HG03139 (cell line): Measurements from ENCODE around the gene CNKSR3.
"Not testable (repeated sequence)": the region's sequence is repeated elsewhere in the genome, so short reads cannot be mapped to it uniquely, and the experiment has no call there.

Source experiments
- ATAC-seq: cut with Tn5 transposase; IDR thresholded peaks from one replicate; pipeline ENCODE4 v1.9.1; 2021; ENCODE audit not compliant: unreplicated experiment

CNKSR3 gene

DNA sequence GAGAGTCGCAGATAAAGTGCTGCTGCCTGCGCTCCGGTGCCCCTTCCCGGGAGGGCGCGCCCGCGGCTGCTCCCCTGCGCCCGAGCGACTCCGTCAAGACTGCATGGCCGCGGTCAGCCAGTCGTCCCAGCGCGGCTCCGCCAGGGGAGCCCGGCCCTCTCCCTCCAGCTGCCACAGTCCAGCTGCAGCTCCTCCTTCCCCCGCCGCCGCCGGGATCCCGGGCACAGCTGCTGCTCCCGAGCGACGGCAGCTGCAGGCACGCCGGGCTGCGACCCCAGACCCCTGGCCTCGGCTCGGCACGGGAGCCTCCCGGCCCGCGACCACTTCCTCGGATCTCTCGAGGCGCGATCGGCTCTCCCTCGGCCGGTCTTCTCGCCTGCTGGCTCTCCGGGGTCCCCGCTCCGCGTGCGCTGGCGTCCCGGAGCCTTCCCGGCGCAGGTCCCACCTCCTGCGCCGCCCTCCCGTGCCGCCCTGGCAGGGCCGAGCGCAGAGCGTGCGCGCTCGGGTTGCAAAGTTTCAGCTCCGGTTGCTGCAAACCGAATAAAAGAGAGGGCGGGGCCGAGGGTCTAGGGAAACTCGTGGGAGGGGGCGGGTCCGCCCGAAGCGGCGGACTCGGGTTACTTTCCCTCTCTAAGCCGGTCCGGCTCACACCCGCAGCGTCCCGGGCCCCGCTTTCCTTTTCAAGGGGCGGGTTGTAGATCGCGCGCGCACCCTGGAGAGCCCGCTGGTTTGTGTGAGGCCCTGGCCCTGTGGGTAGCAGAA lies at the start of gene CNKSR3:
TSS of gene CNKSR3 (minus strand) at position 542 of the 762 bp plus-strand sequence. CDS start 571 bp downstream, outside the sequence.
- ATAC-seq = peak; percentile 74

DNA sequence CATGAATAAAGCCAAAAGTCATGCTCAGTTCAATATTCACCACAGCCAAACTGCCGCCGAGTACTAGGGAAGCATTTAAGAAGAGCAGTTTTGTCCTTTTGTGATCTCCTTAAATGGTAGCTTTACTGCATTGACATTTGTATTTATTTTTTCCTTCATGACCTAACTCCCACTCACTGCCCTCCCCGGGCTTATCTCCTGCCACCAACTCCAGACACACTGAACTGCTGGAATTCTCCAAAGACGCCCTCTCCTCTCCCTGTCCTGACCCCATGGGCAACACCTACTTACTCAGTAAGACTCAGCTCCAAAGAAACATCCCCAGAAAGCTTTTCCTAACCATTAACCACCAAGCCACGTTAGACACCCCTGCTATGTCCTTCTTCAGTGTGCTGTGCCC lies 48.5 kb upstream of the CNKSR3 start:
- no peak for ATAC-seq

DNA sequence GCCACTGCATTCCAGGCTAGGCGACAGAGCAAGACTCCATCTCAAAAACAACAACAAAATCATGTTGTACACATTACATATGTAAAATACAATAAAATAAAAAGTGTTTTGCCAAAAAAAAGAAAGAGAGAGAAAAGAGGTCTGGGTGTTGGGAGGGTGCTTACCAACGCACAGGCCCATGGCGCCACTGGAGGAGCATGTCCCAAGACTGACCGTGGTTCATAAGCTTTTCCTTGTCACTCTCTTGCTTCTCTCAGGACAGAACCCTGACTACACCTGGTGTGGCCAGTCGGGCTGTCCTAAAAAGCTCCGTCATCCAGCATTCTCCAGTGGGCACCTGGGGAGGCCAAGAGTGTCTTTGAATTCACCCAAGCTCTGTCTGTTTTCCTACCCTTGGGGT lies 48.0 kb upstream of the CNKSR3 start:
- no peak for ATAC-seq

DNA sequence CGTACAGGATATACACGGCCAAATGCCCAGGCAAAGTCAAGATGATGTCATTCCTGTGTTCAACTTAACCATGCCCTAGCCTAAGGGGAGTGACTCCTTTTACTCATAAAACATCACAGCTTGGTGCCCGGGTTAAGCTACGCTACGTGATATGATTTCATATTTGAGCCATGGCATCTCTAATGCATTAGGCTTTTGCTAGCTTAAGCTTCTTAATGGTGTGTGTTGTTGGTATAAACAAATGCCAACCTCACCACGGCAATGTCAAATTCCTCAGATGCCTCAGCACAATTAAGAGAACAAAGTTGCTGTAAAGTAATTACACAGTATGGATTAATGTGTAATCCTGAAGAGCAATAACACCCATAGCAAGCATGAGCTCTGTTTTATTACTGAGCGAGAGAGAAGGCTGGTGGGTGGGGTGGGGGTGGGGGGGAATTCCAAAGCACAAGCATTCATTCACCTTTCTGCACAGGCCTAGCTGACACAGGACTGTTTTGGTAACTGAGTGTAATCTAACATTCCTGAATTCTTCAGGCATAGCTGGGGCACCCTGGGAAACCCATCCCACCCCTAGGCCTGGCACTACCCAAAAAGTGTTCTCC lies 44.7 kb upstream of the CNKSR3 start:
- ATAC-seq = no peak

DNA sequence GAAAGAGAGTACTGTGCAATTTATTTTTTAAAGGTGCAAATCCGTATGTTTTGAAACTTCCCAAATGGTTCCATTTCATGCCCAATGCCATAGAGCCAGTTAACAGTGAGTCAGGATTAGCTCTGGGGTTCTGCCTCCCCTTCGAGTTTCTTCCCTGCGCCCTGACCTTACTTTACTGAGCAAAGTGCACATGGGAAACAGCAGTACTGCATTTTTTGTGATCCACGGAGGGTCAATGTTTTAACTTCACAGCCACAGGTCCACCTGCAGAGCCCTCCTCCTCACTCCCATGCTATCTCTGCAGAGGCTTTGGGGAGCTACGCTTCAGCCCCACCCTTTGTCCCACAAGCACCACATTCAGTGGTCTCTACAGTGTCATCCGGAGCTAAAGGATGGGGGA lies 44.0 kb upstream of the CNKSR3 start:
- ATAC-seq = no peak

DNA sequence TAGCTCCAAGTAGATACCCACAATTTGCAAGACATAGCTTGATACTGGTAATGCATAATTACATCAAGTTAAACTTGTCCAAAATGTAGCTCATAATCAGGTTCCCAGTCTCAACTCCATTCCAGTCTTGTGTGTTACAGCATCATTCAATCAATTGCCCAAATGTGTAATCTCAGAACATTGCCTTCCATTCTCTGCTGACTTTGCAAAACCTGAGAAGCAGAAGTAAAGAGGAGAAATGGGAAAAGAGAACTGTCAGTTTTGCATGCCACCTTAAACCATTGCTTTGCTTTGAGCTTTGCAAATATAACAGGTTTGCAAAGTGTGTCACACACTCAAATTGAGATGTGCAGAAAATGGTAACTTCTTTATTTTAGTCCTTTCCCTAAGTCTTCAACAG lies 40.3 kb upstream of the CNKSR3 start:
- no peak for ATAC-seq

DNA sequence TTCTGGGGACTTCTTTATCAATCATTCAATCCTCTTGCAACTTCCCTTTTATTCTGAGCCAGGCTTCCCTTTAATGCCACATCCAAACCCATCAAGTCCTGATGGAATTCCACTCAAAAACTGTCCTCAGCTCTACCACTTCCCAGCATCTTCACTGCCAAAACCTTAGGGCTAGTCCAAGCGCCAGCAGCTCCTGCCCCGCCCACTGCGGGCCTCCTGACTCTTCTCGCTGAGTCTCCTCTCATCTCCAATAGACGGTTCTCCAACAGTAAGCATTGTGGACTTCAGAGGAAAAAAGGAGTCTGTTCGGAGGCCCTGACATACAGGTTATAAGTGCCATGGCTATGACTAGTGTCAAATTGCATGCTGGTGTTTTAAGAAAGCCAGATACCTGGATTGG lies 38.7 kb upstream of the CNKSR3 start:
- ATAC-seq = no peak

DNA sequence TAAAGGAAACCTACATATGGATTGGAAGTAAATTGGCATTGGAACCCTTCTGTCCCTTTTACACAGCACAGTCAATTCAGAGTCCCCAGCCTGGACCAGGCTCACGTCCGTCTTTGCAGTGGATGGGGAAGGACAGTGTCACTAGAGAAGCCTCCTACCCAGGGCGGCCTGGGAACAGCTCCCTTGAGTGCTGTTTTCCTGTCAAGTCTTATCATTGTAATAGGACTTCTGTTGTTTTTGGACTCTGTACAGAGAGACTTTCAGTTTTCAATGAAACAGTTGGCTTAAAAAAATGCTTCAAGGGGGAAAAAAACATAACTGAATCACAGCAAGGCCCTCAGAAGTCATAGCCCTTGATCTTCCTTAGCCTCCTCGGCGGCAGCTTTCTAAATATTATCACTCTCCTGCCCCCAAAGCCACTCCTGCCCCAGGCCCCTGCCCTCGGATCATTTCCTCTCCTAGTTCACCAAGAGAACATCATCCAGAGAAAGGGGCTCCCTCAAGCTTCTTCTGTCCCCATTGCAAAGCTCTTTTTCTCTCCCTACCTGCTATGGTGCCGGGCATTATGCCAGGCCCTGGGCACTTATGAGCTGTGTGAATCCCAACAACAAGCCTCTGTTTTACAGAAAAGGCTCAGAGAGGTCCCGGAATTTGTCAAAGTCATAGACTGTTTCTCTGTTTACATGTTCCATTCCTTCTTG lies 37.8 kb upstream of the CNKSR3 start:
- ATAC-seq = no peak

DNA sequence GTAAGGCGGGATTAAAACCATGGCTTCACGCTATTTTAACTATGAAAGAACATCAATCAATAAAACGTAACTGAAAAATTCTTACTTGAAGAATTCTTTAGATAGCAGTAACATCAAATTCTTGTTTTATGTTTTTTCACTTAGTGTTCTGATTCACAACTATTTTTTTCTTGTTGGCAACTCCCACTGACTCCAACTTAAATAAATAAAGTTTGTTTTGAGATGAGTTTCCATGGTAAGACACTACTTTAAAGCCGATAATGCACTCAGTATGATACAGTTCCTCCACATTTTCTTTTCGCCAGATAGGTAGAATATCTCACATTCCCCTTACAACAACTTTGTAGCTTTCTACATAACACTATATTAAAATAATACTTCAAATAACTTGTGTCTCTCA lies 33.1 kb upstream of the CNKSR3 start:
- no peak for ATAC-seq

DNA sequence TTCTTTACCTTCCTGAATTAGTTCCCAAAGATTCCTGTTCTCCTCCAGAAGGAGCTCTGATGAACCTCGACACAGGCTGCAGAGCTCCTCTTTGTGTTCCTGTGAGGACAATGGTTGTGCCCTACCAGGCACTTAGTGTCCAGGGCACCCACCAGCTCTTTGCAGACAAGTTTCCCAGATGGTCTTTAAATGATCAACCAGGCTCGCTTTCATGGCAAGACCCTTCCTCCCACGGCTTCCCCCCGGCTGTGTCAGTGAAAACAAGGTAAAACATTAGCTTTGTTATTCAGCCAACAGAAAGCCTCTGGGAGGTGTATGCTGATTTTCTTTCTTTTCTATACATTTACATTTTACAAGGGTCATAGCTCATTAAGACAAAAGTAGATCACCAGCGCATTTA lies 32.3 kb upstream of the CNKSR3 start:
- no peak for ATAC-seq

DNA sequence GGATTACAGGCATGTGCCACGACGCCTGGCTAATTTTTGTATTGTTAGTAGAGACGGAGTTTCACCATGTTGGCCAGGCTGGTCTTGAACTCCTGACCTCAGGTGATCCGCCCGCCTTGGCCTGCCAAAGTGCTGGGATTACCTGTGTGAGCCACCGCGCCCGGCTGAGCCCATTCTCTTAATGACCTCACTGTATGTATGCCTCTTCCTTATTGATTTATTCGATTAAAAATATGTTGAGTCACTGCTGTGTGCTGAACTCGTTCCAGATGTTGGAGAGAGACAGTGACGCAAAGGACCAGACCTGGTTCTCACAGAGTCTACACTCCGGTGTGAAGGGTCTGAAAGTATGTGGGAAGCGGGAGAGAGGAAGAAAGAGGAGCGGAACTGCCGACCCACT lies 31.4 kb upstream of the CNKSR3 start:
- ATAC-seq = not testable (repeated sequence)

DNA sequence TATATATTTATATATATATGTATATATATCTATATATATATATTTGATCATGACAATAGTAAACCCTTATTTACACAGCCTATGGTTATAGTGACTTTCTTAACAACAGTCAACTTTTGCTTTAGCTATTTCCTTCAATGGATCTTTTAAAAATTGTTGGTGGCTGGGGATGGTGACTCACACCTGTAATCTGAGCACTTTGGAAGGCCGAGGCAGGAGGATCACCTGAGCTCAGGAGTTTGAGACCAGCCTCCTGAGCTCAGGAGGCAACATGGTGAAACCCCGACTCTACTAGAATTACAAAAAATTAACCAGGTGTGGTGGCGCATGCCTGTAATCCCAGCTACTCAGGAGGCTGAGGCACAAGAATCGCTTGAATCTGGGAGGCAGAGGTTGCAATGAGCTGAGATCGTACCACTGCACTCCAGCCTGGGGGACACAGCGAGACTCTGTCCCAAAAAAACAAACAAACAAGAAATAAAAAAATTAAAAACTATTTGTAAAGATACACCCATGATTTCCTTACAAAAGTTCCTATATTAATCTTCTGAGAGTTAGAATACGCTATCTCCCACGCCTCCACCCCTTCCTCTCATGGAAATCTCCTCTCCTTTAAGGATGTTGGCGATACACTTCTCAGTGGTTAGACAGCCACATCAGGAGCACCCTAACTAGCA lies 29.2 kb upstream of the CNKSR3 start:
- no peak for ATAC-seq

DNA sequence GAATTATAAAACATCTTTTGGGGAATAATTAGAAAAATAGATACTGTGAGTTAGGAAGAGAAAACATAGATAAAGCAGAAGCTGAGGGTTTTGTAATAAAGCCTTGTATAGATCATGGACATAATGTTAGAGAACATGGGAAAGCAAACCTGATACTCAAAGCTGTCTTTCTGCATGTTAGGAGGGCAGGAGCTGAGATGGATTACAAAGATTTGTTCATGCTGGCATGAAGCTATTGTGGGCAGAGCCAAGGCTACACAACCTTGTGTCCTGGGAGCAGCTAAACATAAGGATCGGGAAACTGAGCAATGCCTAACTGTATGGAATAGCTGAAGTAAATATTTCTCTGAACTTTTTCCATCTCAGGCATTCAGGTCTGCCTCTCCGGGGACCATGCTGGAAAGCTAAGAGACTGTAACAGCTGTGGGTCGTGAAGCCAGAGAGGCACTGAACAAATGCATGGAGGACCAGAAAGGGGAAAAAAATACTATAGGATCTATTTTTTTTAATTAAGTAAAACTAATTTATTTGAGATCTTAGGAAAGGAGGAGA lies 28.2 kb upstream of the CNKSR3 start:
- no peak for ATAC-seq

DNA sequence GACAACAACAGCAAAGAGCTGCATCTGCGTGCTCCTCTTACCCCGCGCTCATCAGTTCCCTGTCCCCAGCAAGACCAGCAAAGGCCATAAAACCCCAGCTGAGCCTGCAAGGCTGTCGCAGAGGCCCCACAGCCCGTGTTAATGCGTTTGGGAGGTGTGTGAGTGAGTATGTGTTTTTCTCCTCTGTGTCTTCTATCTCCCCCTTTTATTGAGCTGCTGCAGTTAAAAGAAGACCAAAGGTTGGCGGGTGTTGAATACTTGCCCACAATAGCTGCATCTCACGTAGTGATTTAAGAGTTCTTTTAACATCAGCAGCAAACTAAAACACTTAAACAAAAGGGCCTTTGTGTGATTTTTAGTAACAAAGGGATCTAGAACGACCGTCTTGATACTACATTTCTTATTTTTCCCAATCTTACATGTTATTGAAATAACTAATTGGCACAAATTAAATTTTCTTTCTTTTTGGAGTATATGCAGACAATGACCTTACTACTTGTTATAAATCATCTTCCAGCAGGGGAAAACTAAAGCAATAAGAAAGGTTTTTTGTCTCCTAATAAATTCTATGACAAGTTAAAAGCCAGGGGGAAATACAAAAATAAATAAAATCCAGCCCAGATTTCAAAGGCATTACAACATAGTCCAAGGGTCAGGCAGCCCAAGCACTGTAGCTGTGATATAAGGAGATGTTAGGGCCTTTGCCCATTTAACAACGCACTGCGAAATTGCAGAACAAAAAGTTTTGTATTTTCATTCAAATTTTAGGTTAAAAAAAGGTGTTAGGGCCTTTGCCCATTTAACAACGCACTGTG lies 27.2 kb upstream of the CNKSR3 start:
- ATAC-seq = no peak

DNA sequence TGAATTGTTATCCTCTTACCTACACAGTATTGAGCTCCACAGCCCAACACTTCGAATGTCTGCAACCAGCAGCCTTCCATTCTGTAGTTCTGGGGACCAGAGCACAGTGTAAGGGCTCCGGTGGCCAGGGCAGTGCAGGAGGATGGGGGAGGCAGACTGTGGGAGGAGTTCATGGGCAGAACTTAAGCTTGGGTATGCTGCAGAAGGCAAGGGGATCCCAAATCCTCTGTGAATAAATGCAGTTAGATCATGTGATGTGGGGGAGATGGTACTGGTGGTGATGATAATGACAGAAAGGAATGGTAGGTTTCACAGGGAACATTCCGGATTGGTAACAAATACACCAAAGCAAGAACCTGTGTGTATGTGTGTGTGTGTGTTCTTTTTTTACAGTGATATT lies 26.5 kb upstream of the CNKSR3 start:
- no peak for ATAC-seq

DNA sequence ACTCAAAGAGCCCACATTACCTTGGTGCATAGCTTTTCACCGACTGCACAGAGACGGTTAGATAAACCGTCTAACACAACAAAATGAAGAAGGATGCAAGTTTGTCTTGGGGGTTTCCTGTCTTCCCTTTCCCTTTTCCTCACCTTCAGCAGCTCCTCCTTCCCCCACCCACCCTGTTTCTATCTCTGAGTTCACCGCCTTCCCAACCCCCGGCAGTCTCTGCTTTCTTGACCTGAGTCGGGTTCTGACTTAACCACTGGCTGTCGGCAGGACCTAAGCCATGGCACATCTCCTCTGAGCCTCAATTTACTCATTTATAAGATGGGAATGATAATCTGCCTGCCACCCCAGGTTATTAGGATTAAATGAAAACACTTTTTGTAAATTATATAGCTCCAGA lies 25.8 kb upstream of the CNKSR3 start:
- no peak for ATAC-seq

DNA sequence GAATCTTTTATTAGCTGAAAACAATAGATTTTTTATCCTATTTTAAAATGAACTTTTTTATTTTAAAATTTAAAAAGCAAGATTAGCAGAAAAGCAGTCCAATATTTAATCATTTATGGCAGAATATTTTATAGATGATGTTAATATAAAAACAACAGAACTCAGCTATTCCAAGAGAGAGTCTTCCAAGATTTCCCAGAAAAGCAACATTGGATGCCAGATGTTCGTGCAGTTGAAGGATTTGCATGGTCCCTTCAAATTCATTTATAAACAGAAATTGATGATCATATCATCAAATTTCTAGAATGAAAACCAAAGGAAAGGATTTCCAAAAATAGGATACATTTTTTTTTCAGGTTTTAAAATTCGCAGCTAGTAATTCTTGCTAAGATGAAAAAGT lies 25.4 kb upstream of the CNKSR3 start:
- no peak for ATAC-seq

DNA sequence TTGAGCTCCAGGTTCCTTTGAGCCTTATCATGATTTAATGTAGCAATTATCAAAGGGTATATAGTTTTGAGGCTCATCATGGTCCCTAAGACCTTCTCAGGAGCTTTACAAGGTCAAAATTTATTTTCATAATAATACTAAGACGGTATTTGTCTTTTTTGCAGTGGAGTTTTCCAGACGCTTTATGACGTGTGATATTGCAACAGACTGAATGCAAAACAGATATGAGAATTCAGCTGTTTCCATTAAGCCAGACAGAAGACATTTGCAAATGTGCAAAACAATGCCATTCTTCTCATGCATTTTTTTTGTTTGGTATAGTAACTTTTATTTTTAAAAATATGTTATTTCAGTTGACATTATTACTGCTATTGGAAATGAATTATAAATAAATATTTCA lies 24.7 kb upstream of the CNKSR3 start:
- no peak for ATAC-seq

DNA sequence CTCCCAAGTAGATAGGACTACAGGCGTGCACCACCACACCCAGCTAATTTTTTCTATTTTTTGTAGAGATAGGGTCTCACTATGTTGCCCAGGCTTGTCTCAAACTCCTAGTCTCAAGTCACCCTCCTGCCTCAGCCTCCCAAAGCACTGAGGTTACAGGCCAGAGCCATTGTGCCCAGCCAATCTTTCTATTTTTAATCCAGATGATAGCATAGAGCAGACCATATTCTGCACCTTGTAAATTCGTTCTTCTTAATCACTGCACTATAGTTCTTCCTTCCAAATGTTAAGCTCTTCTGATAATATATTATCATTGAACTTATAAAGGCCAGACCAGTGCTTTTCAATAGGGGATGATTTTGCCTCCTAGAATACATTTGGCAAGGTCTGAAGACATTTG lies 24.0 kb upstream of the CNKSR3 start:
- ATAC-seq = no peak

DNA sequence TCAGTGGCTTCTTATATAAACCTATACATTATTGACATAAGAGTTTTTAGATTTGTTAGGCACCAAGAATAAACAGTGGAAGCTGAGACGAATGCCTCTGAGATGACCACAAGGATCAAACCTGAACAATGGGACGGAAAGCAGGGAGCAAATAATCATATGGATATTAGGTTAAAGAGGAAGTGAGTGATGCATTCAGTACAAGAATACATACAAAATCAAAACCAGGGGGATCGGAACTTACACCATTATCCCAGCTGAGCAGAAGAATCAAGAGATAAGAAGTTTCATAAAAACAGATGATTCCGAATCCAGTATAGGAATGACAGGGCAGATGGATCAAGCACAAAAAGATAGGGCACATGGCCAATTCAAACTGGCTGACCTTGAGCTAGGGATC lies 21.9 kb upstream of the CNKSR3 start:
- no peak for ATAC-seq

DNA sequence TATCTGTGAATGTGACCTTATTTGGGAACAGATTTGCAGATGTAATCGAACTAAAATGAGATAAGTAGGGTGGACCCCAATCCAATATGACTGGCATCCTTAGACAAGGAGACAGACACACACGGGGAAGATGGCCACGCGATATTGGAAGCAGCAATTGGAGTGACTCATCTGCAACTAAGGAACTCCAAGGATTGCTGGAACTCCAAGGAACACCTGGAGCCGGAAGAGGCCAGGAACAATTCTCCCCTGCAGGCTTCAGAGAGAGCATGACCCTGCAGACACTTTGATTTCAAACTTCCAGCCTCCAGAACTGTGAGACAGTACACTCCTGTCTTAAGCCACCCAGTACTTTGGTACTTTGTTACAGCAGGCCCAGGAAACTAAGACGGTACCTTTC lies 19.5 kb upstream of the CNKSR3 start:
- no peak for ATAC-seq
